Measurements from ENCODE around the gene AHRR.

GRCh38 chr5:432928-433791, 111.6 kb downstream of the AHRR start:
- TF ChIP-seq POLR2A (IDR thresholded peaks at IDR 0.05), result no peak
- TF ChIP-seq, protein P1, sequence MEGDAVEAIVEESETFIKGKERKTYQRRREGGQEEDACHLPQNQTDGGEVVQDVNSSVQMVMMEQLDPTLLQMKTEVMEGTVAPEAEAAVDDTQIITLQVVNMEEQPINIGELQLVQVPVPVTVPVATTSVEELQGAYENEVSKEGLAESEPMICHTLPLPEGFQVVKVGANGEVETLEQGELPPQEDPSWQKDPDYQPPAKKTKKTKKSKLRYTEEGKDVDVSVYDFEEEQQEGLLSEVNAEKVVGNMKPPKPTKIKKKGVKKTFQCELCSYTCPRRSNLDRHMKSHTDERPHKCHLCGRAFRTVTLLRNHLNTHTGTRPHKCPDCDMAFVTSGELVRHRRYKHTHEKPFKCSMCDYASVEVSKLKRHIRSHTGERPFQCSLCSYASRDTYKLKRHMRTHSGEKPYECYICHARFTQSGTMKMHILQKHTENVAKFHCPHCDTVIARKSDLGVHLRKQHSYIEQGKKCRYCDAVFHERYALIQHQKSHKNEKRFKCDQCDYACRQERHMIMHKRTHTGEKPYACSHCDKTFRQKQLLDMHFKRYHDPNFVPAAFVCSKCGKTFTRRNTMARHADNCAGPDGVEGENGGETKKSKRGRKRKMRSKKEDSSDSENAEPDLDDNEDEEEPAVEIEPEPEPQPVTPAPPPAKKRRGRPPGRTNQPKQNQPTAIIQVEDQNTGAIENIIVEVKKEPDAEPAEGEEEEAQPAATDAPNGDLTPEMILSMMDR (IDR thresholded peaks at IDR 0.05), result no peak
